ENCODE data around the gene NEFH.
"Not testable (repeated sequence)": the region's sequence is repeated elsewhere in the genome, so short reads cannot be mapped to it uniquely, and the experiment has no call there.

NEFH gene

GRCh38 chr22:29482253-29482652, 2.2 kb downstream of the NEFH start:
- DNase-seq (ENCODE audit: low read depth), result no peak
- H3K4me3 ChIP-seq (replicated peaks; ENCODE audit: low read depth, low read length), result no peak overlapping the region
- TF ChIP-seq, protein P1, sequence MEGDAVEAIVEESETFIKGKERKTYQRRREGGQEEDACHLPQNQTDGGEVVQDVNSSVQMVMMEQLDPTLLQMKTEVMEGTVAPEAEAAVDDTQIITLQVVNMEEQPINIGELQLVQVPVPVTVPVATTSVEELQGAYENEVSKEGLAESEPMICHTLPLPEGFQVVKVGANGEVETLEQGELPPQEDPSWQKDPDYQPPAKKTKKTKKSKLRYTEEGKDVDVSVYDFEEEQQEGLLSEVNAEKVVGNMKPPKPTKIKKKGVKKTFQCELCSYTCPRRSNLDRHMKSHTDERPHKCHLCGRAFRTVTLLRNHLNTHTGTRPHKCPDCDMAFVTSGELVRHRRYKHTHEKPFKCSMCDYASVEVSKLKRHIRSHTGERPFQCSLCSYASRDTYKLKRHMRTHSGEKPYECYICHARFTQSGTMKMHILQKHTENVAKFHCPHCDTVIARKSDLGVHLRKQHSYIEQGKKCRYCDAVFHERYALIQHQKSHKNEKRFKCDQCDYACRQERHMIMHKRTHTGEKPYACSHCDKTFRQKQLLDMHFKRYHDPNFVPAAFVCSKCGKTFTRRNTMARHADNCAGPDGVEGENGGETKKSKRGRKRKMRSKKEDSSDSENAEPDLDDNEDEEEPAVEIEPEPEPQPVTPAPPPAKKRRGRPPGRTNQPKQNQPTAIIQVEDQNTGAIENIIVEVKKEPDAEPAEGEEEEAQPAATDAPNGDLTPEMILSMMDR (IDR thresholded peaks at IDR 0.05; ENCODE audit: low read length, missing control alignments), result no peak

DNA sequence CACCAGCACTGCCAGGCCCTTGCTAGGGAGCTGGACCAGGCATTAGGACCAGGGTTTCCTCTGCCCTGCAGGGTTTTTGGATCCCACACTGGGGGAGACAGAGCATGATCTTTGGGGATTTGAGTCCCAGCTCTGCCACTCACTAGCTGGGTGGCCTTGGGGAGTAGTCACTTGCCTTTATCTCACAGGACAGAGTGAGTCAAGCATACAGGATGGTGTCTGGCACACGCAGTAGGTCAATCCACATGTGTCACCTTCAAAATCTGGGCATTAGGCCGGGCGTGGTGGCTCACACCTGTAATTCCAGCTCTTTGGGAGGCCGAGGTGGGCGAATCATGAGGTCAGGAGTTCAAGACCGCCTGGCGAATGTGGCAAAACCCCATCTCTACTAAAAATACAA, 2.7 kb downstream of the NEFH start:
- TF ChIP-seq, protein P1 (IDR thresholded peaks at IDR 0.05; ENCODE audit: low read length, missing control alignments), result no peak
- H3K4me3 ChIP-seq (replicated peaks; ENCODE audit: low read depth, low read length), result no peak overlapping the region
- DNase-seq (ENCODE audit: low read depth), result no peak

DNA sequence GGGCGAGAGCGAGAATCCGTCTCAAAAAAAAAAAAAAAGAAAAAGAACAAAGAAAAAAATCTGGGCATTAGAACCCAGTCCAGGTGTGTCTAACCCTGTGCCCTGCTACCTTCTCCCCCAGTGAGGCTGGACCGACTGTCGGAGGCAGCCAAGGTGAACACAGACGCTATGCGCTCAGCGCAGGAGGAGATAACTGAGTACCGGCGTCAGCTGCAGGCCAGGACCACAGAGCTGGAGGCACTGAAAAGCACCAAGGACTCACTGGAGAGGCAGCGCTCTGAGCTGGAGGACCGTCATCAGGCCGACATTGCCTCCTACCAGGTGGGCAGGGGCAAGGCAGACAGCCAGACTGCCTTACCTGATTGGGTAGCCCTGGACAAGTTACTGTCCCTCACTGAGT, 3.2 kb downstream of the NEFH start:
- TF ChIP-seq, protein P1 (IDR thresholded peaks at IDR 0.05; ENCODE audit: low read length, missing control alignments), result no peak
- DNase-seq (ENCODE audit: low read depth), result no peak

DNA sequence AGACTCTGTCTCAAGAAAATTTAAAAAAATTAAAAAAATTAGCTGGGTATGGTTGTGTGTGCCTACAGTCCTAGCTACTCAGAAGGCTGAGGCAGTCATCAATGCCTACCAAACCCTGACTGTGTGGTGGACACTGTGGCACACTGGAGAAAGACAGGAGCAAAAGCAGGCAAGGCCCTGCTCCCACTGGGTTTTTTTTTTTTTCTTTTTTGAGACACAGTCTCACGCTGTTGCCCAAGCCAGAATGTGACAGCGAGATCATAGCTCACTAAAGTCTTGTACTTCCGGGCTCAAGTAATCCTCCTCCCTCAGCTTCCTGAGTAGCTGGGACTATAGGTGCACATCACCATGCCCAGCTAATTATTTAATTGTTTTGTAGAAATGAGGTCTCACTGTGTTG, 4.6 kb downstream of the NEFH start:
- DNase-seq (ENCODE audit: low read depth), result no peak
- TF ChIP-seq, protein P1 (IDR thresholded peaks at IDR 0.05; ENCODE audit: low read length, missing control alignments), result no peak
- H3K4me3 ChIP-seq (replicated peaks; ENCODE audit: low read depth, low read length), result no peak overlapping the region

More for the DNA sequence above, 3.2 kb downstream of the NEFH start:
- no peak overlapping the region for H3K4me3 ChIP-seq (replicated peaks; ENCODE audit: low read depth, low read length)

GRCh38 chr22:29485448-29485847, 5.4 kb downstream of the NEFH start:
- no peak for DNase-seq (ENCODE audit: low read depth)
- no peak overlapping the region for H3K4me3 ChIP-seq (replicated peaks; ENCODE audit: low read depth, low read length)
- TF ChIP-seq, protein P1 (IDR thresholded peaks at IDR 0.05; ENCODE audit: low read length, missing control alignments), result no peak

DNA sequence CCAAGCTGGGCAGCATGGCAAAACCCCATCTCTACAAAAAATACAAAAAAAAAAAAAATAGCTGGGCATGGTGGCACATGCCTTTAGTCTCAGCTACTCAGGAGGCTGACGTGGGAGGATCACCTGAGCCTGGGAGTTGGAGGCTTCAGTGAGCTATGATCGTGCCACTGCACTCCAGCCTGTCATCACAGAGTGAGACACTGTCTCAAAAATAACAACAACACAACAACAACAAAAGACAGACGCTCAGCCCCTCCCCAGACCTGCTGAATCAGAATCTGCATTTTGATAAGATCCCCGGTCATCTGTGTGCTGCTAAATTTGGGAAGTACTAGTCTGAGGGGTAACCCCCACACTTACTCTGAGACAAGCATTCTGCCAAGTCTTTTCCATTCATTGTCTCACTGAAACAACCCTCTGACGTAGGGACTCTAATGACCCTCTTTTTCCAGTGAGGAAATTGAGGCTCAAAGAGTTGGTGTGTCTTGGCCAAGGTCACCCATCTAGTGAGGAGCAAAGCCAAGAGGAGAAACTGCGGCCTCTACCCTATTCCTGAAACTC, 7.5 kb downstream of the NEFH start:
- H3K4me3 ChIP-seq (replicated peaks; ENCODE audit: low read depth, low read length), result no peak overlapping the region
- DNase-seq (ENCODE audit: low read depth), result no peak
- TF ChIP-seq, protein P1 (IDR thresholded peaks at IDR 0.05; ENCODE audit: low read length, missing control alignments), result no peak

GRCh38 chr22:29489127-29489780, 9.2 kb downstream of the NEFH start:
- not testable (repeated sequence) for DNase-seq (ENCODE audit: low read depth); H3K4me3 ChIP-seq (replicated peaks; ENCODE audit: low read depth, low read length)

All from fibroblast of pulmonary artery (primary cell).